GM23338 (cell line): ENCODE measurements around the gene CABCOCO1.

Source experiments
- CTCF ChIP-seq, 2 experiments: fragments of 200-600 bp in 1 of 2; sonication (generic) in 1 of 2; conservative IDR thresholded peaks; 2 replicates each; pipeline versions ENCODE4 v1.5.1 to v1.6.1; 2016 to 2017; ENCODE audit warnings: antibody characterized with exemption in 2 of 2, low read depth in 2 of 2, mild to moderate bottlenecking in 2 of 2, moderate library complexity in 1 of 2
- ETS1 ChIP-seq: IDR thresholded peaks from 2 replicates; pipeline ENCODE4 v1.6.1; 2016; ENCODE audit warnings: antibody characterized with exemption
- EZH2 ChIP-seq: fragments of 200-600 bp; sonication (generic); IDR thresholded peaks from one replicate; pipeline ENCODE4 v1.8.0; 2017; ENCODE audit warnings: antibody characterized with exemption, mild to moderate bottlenecking, low read depth; ENCODE audit not compliant: unreplicated experiment
- EZH2phosphoT487 ChIP-seq: fragments of 200-600 bp; sonication (generic); IDR thresholded peaks from one replicate; pipeline ENCODE4 v1.8.1; 2018; ENCODE audit warnings: antibody characterized with exemption; ENCODE audit not compliant: unreplicated experiment
- POLR2AphosphoS5 ChIP-seq: IDR thresholded peaks from 2 replicates; pipeline ENCODE4 v1.6.1; 2016; ENCODE audit warnings: antibody characterized with exemption, low read depth
- REST ChIP-seq: IDR thresholded peaks from one replicate; pipeline ENCODE4 v1.6.1; 2018; ENCODE audit warnings: antibody characterized with exemption; ENCODE audit not compliant: unreplicated experiment
- ZNF114 ChIP-seq: fragments of 250-450 bp; sonication (Bioruptor Pico); IDR thresholded peaks from 2 replicates; pipeline ENCODE4 v1.5.0; 2020; ENCODE audit warnings: mild to moderate bottlenecking, moderate library complexity

GRCh38 chr10:61642676-61643075 lies 20.1 kb upstream of the CABCOCO1 start:
- TF ChIP-seq CTCF (conservative IDR thresholded peaks at IDR 0.05; ENCODE audit: low read depth in 2 of 2) (no peak), EZH2 (no peak), ZNF114 (CRISPR knock-in tag) (no peak), POLR2AphosphoS5 (no peak), REST (no peak), EZH2phosphoT487 (no peak), ETS1 (no peak)
